GM23338 (cell line): ENCODE results near the gene TRIM38. TPM values are rescaled to one million over a fixed set of nuclear protein-coding genes. Genes with fewer than 3 reads are reported as not detected.

Source experiments
- ATAC-seq: fragments of 200-7000 bp; cut with Tn5 transposase; 3 replicates; pipeline ENCODE4 v1.9.1; 2020
- DNase-seq: peaks from one replicate; pipeline ENCODE4 v3.0.0-alpha.2; 2015; ENCODE audit warnings: low spot score
- H2AFZ ChIP-seq: fragments of 200-600 bp; sonication (generic); 2 replicates; pipeline ENCODE4 v1.8.0; 2016; ENCODE audit warnings: antibody characterized with exemption, mild to moderate bottlenecking, moderate library complexity
- H3F3A ChIP-seq: fragments of 200-600 bp; sonication (generic); replicated peaks from 2 replicates; pipeline ENCODE4 v1.8.0; 2017; ENCODE audit warnings: antibody characterized with exemption, mixed run types, low read depth
- H3K27ac ChIP-seq: fragments of 200-600 bp; sonication (generic); 2 replicates; pipeline ENCODE4 v1.6.1; 2016; ENCODE audit warnings: low read depth
- H3K27me3 ChIP-seq: fragments of 200-600 bp; sonication (generic); 2 replicates; pipeline ENCODE4 v1.8.0; 2016; ENCODE audit warnings: mild to moderate bottlenecking, mixed run types, moderate library complexity; ENCODE audit not compliant: insufficient read depth
- H3K36me3 ChIP-seq: fragments of 200-600 bp; sonication (generic); 2 replicates; pipeline ENCODE4 v1.8.0; 2016; ENCODE audit warnings: mild to moderate bottlenecking; ENCODE audit not compliant: insufficient read depth
- H3K4me1 ChIP-seq: fragments of 200-600 bp; sonication (generic); 2 replicates; pipeline ENCODE4 v1.8.0; 2016; ENCODE audit warnings: mild to moderate bottlenecking, moderate library complexity; ENCODE audit not compliant: insufficient read depth
- H3K4me2 ChIP-seq: fragments of 200-600 bp; sonication (generic); 2 replicates; pipeline ENCODE4 v1.7.1; 2017; ENCODE audit warnings: mixed run types
- H3K4me3 ChIP-seq: fragments of 200-600 bp; sonication (generic); 2 replicates; pipeline ENCODE4 v1.6.1; 2016; ENCODE audit warnings: mixed run types
- H3K79me2 ChIP-seq: fragments of 200-600 bp; sonication (generic); replicated peaks from 2 replicates; pipeline ENCODE4 v1.8.0; 2017; ENCODE audit warnings: mild to moderate bottlenecking; ENCODE audit not compliant: insufficient read depth
- H3K9me2 ChIP-seq: fragments of 200-600 bp; sonication (generic); 2 replicates; pipeline ENCODE4 v1.8.0; 2017; ENCODE audit not compliant: insufficient read depth
- H4K20me1 ChIP-seq: fragments of 200-600 bp; sonication (generic); replicated peaks from 2 replicates; pipeline ENCODE4 v1.8.0; 2017; ENCODE audit warnings: mild to moderate bottlenecking; ENCODE audit not compliant: insufficient read depth
- H3K27ac Mint-ChIP-seq: 2 replicates; pipeline ENCODE4 v1.8.0; 2020; ENCODE audit warnings: inconsistent platforms, mild to moderate bottlenecking, moderate library complexity, mixed read lengths
- H3K27me3 Mint-ChIP-seq: 3 replicates; pipeline ENCODE4 v1.8.0; 2022; ENCODE audit warnings: low read depth, mild to moderate bottlenecking, moderate library complexity, mixed read lengths, inconsistent platforms; ENCODE audit not compliant: insufficient read depth, poor library complexity
- H3K36me3 Mint-ChIP-seq: 3 replicates; pipeline ENCODE4 v1.8.0; 2021; ENCODE audit warnings: low read depth, mild to moderate bottlenecking, inconsistent platforms, moderate library complexity, mixed read lengths
- H3K4me1 Mint-ChIP-seq: 3 replicates; pipeline ENCODE4 v1.8.0; 2020; ENCODE audit warnings: mild to moderate bottlenecking, inconsistent platforms, mixed read lengths
- H3K4me3 Mint-ChIP-seq: 3 replicates; pipeline ENCODE4 v1.8.0; 2021; ENCODE audit warnings: moderate library complexity, mild to moderate bottlenecking, inconsistent platforms, mixed read lengths
- H3K9me3 Mint-ChIP-seq: 3 replicates; pipeline ENCODE4 v1.8.0; 2020; ENCODE audit warnings: moderate library complexity, mild to moderate bottlenecking, inconsistent platforms, mixed read lengths
- CREB1 ChIP-seq: fragments of 250-450 bp; sonication (Bioruptor Pico); IDR thresholded peaks from 2 replicates; pipeline ENCODE4 v1.5.0; 2020; ENCODE audit warnings: low read depth, mild to moderate bottlenecking, moderate library complexity
- EZH2 ChIP-seq: fragments of 200-600 bp; sonication (generic); IDR thresholded peaks from one replicate; pipeline ENCODE4 v1.8.0; 2017; ENCODE audit warnings: antibody characterized with exemption, mild to moderate bottlenecking, low read depth; ENCODE audit not compliant: unreplicated experiment
- EZH2phosphoT487 ChIP-seq: fragments of 200-600 bp; sonication (generic); IDR thresholded peaks from one replicate; pipeline ENCODE4 v1.8.1; 2018; ENCODE audit warnings: antibody characterized with exemption; ENCODE audit not compliant: unreplicated experiment
- JUNB ChIP-seq: IDR thresholded peaks from one replicate; pipeline ENCODE4 v1.6.1; 2016; ENCODE audit warnings: antibody characterized with exemption; ENCODE audit not compliant: unreplicated experiment
- NANOG ChIP-seq: IDR thresholded peaks from 2 replicates; pipeline ENCODE4 v1.6.1; 2016; ENCODE audit warnings: antibody characterized with exemption, borderline replicate concordance
- POLR2AphosphoS5 ChIP-seq: IDR thresholded peaks from 2 replicates; pipeline ENCODE4 v1.6.1; 2016; ENCODE audit warnings: antibody characterized with exemption, low read depth
- STAT1 ChIP-seq: IDR thresholded peaks from one replicate; pipeline ENCODE4 v1.6.1; 2016; ENCODE audit warnings: antibody characterized with exemption; ENCODE audit not compliant: unreplicated experiment
- ZNF331 ChIP-seq: fragments of 250-450 bp; sonication (Bioruptor Pico); IDR thresholded peaks from 2 replicates; pipeline ENCODE4 v1.5.0; 2020; ENCODE audit warnings: low read depth, mild to moderate bottlenecking, moderate library complexity
- ZNF462 ChIP-seq: fragments of 250-450 bp; sonication (Bioruptor Pico); IDR thresholded peaks from 2 replicates; pipeline ENCODE4 v1.5.0; 2020; ENCODE audit warnings: mild to moderate bottlenecking, moderate library complexity
- polyA plus RNA-seq: library from polyadenylated mRNA; unstranded; fragments of >200 nt; fragmentation: Nextera tagmentation; extraction: Ambion mirVana; gene quantifications from 2 replicates; pipeline ENCODE4 v1.2.1, GENCODE V29; 2016
- total RNA-seq: library from RNA; depleted of rRNA; stranded (reverse); fragments of >200 nt; shearing (Covaris generic); gene quantifications from 2 replicates; pipeline ENCODE4 v1.2.3, GENCODE V29; 2014
- TF ChIP-seq, protein P1 (sequence below), 2 experiments: fragments of 200-600 bp in 1 of 2; sonication (generic) in 1 of 2; conservative IDR thresholded peaks; 2 replicates each; pipeline versions ENCODE4 v1.5.1 to v1.6.1; 2016 to 2017; ENCODE audit warnings: antibody characterized with exemption in 2 of 2, low read depth in 2 of 2, mild to moderate bottlenecking in 2 of 2, moderate library complexity in 1 of 2
- TF ChIP-seq, protein P2 (sequence below): IDR thresholded peaks from 2 replicates; pipeline ENCODE4 v1.6.1; 2016; ENCODE audit warnings: antibody characterized with exemption

Gene TRIM38
- total and polyA plus RNA-seq, 2 experiments from 2014 or later = 0.66 to 0.82 TPM

DNA sequence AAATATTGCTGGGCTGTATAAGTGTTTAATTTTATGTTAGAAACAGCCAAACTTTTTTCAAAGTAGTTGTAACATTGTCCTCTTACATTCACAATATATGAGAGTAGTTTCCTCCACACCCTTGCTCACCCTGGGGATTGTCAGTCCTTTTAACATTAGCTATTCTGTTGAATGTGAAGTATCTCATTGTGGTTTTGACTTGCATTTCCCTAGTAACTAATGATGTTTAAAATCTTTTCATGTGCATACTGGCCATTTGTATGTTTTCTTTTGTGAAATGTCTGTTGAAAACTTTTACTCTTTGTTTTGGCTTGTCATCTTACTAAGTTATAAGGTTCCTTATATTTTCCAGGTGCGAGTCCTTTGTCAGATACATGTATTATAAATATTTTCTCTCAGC lies 32.9 kb downstream of the TRIM38 start (continued):
- TF ChIP-seq ZNF462 (CRISPR knock-in tag) = no peak
- no peak for TF ChIP-seq EZH2
- TF ChIP-seq POLR2AphosphoS5 = no peak
- no peak for TF ChIP-seq CREB1 (CRISPR knock-in tag)
- no peak for TF ChIP-seq ZNF331 (CRISPR knock-in tag)
- no peak for TF ChIP-seq NANOG
- TF ChIP-seq, protein P1, sequence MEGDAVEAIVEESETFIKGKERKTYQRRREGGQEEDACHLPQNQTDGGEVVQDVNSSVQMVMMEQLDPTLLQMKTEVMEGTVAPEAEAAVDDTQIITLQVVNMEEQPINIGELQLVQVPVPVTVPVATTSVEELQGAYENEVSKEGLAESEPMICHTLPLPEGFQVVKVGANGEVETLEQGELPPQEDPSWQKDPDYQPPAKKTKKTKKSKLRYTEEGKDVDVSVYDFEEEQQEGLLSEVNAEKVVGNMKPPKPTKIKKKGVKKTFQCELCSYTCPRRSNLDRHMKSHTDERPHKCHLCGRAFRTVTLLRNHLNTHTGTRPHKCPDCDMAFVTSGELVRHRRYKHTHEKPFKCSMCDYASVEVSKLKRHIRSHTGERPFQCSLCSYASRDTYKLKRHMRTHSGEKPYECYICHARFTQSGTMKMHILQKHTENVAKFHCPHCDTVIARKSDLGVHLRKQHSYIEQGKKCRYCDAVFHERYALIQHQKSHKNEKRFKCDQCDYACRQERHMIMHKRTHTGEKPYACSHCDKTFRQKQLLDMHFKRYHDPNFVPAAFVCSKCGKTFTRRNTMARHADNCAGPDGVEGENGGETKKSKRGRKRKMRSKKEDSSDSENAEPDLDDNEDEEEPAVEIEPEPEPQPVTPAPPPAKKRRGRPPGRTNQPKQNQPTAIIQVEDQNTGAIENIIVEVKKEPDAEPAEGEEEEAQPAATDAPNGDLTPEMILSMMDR (conservative IDR thresholded peaks at IDR 0.05; ENCODE audit: low read depth in 2 of 2) = no peak

GRCh38 chr6:25997921-25998320 lies 35.3 kb downstream of the TRIM38 start:
- no peaks in the 10 kb centered on the region for H4K20me1 ChIP-seq
- H3K27ac Mint-ChIP-seq = no peak overlapping the region
- no peak overlapping the region for H2AFZ ChIP-seq
- ATAC-seq (no peak), DNase-seq (no peak)
- H3K27me3 Mint-ChIP-seq = peaks cover 4% of the 10 kb centered on the region
- no peak overlapping the region for H3K4me2 ChIP-seq
- H3K36me3 Mint-ChIP-seq = peaks cover 6% of the 10 kb centered on the region; the same call in 1 of the 3 replicates
- H3K27ac ChIP-seq = no peak overlapping the region
- peaks cover 31% of the 10 kb centered on the region for H3K4me1 Mint-ChIP-seq
- no peaks in the 10 kb centered on the region for H3K36me3 ChIP-seq
- no peaks in the 10 kb centered on the region for H3K27me3 ChIP-seq
- H3K9me2 ChIP-seq = peaks cover 5% of the 10 kb centered on the region; the same call in 1 of the 2 replicates
- peaks cover 53% of the 10 kb centered on the region for H3K4me1 ChIP-seq
- H3K79me2 ChIP-seq = no peaks in the 10 kb centered on the region; the same call in 1 of the 2 replicates
- no peaks in the 10 kb centered on the region for H3K9me3 Mint-ChIP-seq
- H3K4me3 Mint-ChIP-seq = no peak overlapping the region
- no peaks in the 10 kb centered on the region for H3F3A ChIP-seq
- H3K4me3 ChIP-seq = no peak overlapping the region
- no peak for TF ChIP-seq JUNB
- no peak for TF ChIP-seq ZNF331 (CRISPR knock-in tag)
- TF ChIP-seq, protein P2, sequence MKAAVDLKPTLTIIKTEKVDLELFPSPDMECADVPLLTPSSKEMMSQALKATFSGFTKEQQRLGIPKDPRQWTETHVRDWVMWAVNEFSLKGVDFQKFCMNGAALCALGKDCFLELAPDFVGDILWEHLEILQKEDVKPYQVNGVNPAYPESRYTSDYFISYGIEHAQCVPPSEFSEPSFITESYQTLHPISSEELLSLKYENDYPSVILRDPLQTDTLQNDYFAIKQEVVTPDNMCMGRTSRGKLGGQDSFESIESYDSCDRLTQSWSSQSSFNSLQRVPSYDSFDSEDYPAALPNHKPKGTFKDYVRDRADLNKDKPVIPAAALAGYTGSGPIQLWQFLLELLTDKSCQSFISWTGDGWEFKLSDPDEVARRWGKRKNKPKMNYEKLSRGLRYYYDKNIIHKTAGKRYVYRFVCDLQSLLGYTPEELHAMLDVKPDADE = no peak
- TF ChIP-seq CREB1 (CRISPR knock-in tag) = no peak
- no peak for TF ChIP-seq STAT1
- TF ChIP-seq POLR2AphosphoS5 = no peak
- TF ChIP-seq, protein P1 (conservative IDR thresholded peaks at IDR 0.05; ENCODE audit: low read depth in 2 of 2) = no peak
- no peak for TF ChIP-seq EZH2phosphoT487
- no peak for TF ChIP-seq EZH2
